GM12878 (cell line): ENCODE measurements around the gene PDE1C. TPM values are rescaled to one million over a fixed set of nuclear protein-coding genes. Genes with fewer than 3 reads are reported as not detected.

Source experiments
- ATAC-seq: fragments of 200-7000 bp; cut with Tn5 transposase; 3 replicates; pipeline ENCODE4 v1.9.1; 2020; ENCODE audit warnings: mild to moderate bottlenecking, moderate library complexity
- BruUV-seq: library from RNA; stranded (reverse); fragments of 400-500 nt; replicated peaks from 2 replicates; lab custom pipeline; 2021; lab: Mats Ljungman, UMichigan
- CTCF ChIA-PET: fragments of 300-600 bp; sonication (Branson Sonifier 250); formaldehyde crosslinking; extraction: SDS; loops from one replicate; lab custom pipeline; 2021; ENCODE audit warnings: inconsistent platforms; lab: Yijun Ruan, JAX
- POLR2A ChIA-PET: fragments of 350-600 bp; formaldehyde crosslinking; extraction: SDS; loops from one replicate; lab custom pipeline; 2021; ENCODE audit warnings: inconsistent platforms; lab: Charles Lee
- RAD21 ChIA-PET: fragments of 300-600 bp; sonication (Branson Sonifier 250); formaldehyde crosslinking; loops from one replicate; lab custom pipeline; 2023; ENCODE audit warnings: antibody characterized with exemption; ENCODE audit not compliant: unreplicated experiment; lab: Charles Lee
- SMC1A ChIA-PET: fragments of 300-600 bp; sonication (Branson Sonifier 250); formaldehyde crosslinking; loops from one replicate; lab custom pipeline; 2023; ENCODE audit not compliant: unreplicated experiment, uncharacterized antibody; lab: Charles Lee
- DNase-seq: peaks from one replicate; pipeline ENCODE4 v3.0.0-alpha.2; 2011; ENCODE audit warnings: low read depth, low spot score
- FAIRE-seq: peaks from 3 replicates; lab custom pipeline; 2011; peaks lifted over from hg19 to GRCh38; lab: Jason Lieb, UNC
- H2AFZ ChIP-seq: 2 replicates; pipeline ENCODE4 v1.6.0; 2011; ENCODE audit warnings: low read depth, low read length, control low read depth; ENCODE audit not compliant: control insufficient read depth
- H3K27ac ChIP-seq: 2 replicates; pipeline ENCODE4 v1.5.1; 2011; ENCODE audit warnings: control low read depth; ENCODE audit not compliant: control insufficient read depth, insufficient read depth
- H3K27me3 ChIP-seq, 2 experiments: replicated peaks in 1 of 2; 2 replicates each; pipeline versions ENCODE4 v1.6.0 to v1.6.1; 2011; ENCODE audit warnings: low read length in 1 of 2; ENCODE audit not compliant: control insufficient read depth in 2 of 2, insufficient read depth in 2 of 2
- H3K36me3 ChIP-seq, 2 experiments: 2 replicates each; pipeline ENCODE4 v1.5.1; 2011; ENCODE audit warnings: low read length in 1 of 2; ENCODE audit not compliant: control insufficient read depth in 2 of 2, insufficient read depth in 2 of 2
- H3K4me1 ChIP-seq: 2 replicates; pipeline ENCODE4 v1.6.1; 2011; ENCODE audit warnings: mild to moderate bottlenecking, low read length, moderate library complexity, mixed read lengths; ENCODE audit not compliant: control insufficient read depth, insufficient read depth
- H3K4me2 ChIP-seq: 2 replicates; pipeline ENCODE4 v1.6.0; 2011; ENCODE audit warnings: control low read depth; ENCODE audit not compliant: control insufficient read depth, insufficient read depth
- H3K4me3 ChIP-seq: fragments of 200-600 bp; sonication (generic); 2 replicates; pipeline ENCODE4 v1.5.1; 2016
- H3K79me2 ChIP-seq: 2 replicates; pipeline ENCODE4 v1.6.0; 2011; ENCODE audit warnings: low read length; ENCODE audit not compliant: control insufficient read depth, insufficient read depth
- H3K9ac ChIP-seq: 2 replicates; pipeline ENCODE4 v1.8.0; 2011; ENCODE audit warnings: low read length, control low read depth, mixed read lengths; ENCODE audit not compliant: control insufficient read depth, insufficient read depth
- H3K9me3 ChIP-seq: replicated peaks from 3 replicates; pipeline ENCODE4 v1.5.1; 2011; ENCODE audit warnings: mild to moderate bottlenecking, low read length; ENCODE audit not compliant: control insufficient read depth, insufficient read depth
- H4K20me1 ChIP-seq: 2 replicates; pipeline ENCODE4 v1.6.0; 2011; ENCODE audit not compliant: control insufficient read depth, insufficient read depth
- MAX ChIP-seq: IDR thresholded peaks from 2 replicates; pipeline ENCODE4 v1.6.1; 2012; ENCODE audit warnings: low read depth, low read length, improper control_type of control experiment
- MEF2B ChIP-seq: fragments of 450-650 bp; IDR thresholded peaks from 2 replicates; pipeline ENCODE4 v1.6.1; 2018; ENCODE audit warnings: mild to moderate bottlenecking, moderate library complexity; ENCODE audit not compliant: partially characterized antibody, poor library complexity, severe bottlenecking
- NR2C1 ChIP-seq: fragments of 450-650 bp; IDR thresholded peaks from 2 replicates; pipeline ENCODE4 v1.6.1; 2017; ENCODE audit warnings: antibody characterized with exemption, mild to moderate bottlenecking, moderate library complexity
- POU2F2 ChIP-seq: IDR thresholded peaks from 3 replicates; pipeline ENCODE4 v1.6.1; 2011; ENCODE audit warnings: low read depth, mild to moderate bottlenecking, low read length, borderline replicate concordance
- RFX5 ChIP-seq: IDR thresholded peaks from 2 replicates; pipeline ENCODE4 v1.6.1; 2011; ENCODE audit warnings: low read depth, low read length, improper control_type of control experiment
- SIN3A ChIP-seq: IDR thresholded peaks from 2 replicates; pipeline ENCODE4 v1.6.1; 2012; ENCODE audit warnings: low read depth, low read length, improper control_type of control experiment
- SMC3 ChIP-seq: IDR thresholded peaks from 2 replicates; pipeline ENCODE4 v1.6.1; 2011; ENCODE audit warnings: low read length, improper control_type of control experiment, borderline replicate concordance
- SPI1 ChIP-seq: IDR thresholded peaks from 2 replicates; pipeline ENCODE4 v1.6.1; 2011; ENCODE audit warnings: low read depth, mild to moderate bottlenecking, low read length, moderate library complexity, borderline replicate concordance; ENCODE audit not compliant: insufficient read depth
- TAF1 ChIP-seq: IDR thresholded peaks from 2 replicates; pipeline ENCODE4 v1.6.1; 2011; ENCODE audit warnings: mild to moderate bottlenecking, low read depth, low read length, borderline replicate concordance
- TCF12 ChIP-seq: IDR thresholded peaks from 2 replicates; pipeline ENCODE4 v1.6.1; 2011; ENCODE audit warnings: low read depth, mild to moderate bottlenecking, low read length
- USF1 ChIP-seq: IDR thresholded peaks from 2 replicates; pipeline ENCODE4 v1.6.1; 2011; ENCODE audit warnings: borderline replicate concordance, low read depth, mild to moderate bottlenecking, moderate library complexity, mixed read lengths, low read length; ENCODE audit not compliant: insufficient read depth; ENCODE audit errors: extremely low read length
- ZNF24 ChIP-seq: fragments of 450-650 bp; IDR thresholded peaks from 2 replicates; pipeline ENCODE4 v1.6.1; 2017; ENCODE audit warnings: antibody characterized with exemption, mild to moderate bottlenecking
- ZNF384 ChIP-seq: IDR thresholded peaks from 2 replicates; pipeline ENCODE4 v1.6.1; 2012; ENCODE audit warnings: low read depth, mild to moderate bottlenecking, low read length, improper control_type of control experiment, borderline replicate concordance
- WGBS: methylation state at CpG from one replicate; pipeline ENCODE4 v1.1.6; 2016; ENCODE audit warnings: low lambda C conversion rate; ENCODE audit not compliant: insufficient replicate concordance, insufficient coverage; ENCODE audit errors: missing lambda C conversion rate; 5-methylcytosine and 5-hydroxymethylcytosine counted together
- in situ Hi-C: fragments of 300-500 bp; cut with MboI; formaldehyde crosslinking; loops from 9 replicates; pipeline ENCODE4 v1.14.3; 2018; ENCODE audit warnings: mixed read lengths
- intact Hi-C: fragments of 100-400 bp; cut with micrococcal nuclease; formaldehyde crosslinking; loops from one replicate; pipeline ENCODE4 v1.14.2; 2022; ENCODE audit not compliant: unreplicated experiment
- polyA plus RNA-seq, 11 experiments: library from polyadenylated mRNA; depleted of rRNA in 4 of 11; unstranded in 6 of 11; stranded (reverse) in 5 of 11; fragments of >200 nt; fragmentation: Nextera tagmentation in 4 of 11; fragmentation: Illumina TruSeq in 1 of 11; extraction: Ambion mirVana in 4 of 11; extraction: Trizol in 1 of 11; gene quantifications; 1 replicate in 1 of 11; 2 replicates in 10 of 11; pipeline versions ENCODE4 v1.2.1 to v1.2.3, GENCODE V29; 2011 to 2016; ENCODE audit warnings: inconsistent platforms in 2 of 11, missing spikeins in 2 of 11, low read depth in 1 of 11
- total RNA-seq, 4 experiments: library from RNA; depleted of rRNA in 3 of 4; stranded (reverse); fragments of >200 nt in 3 of 4; fragmentation: Illumina TruSeq in 1 of 4; extraction: Trizol in 1 of 4; gene quantifications; 2 replicates each; pipeline versions ENCODE4 v1.2.1 to v1.2.3, GENCODE V29; 2013 to 2021

Gene PDE1C
- total and polyA plus RNA-seq, 10 of the 15 experiments (the other 5 are each of a cell fraction or from before 2014, with no cell fraction given) = 0.29 to 2.3 (median 0.70) TPM

GRCh38 chr7:31767686-31768358 is 302.4 kb downstream of the PDE1C start:
- Histone ChIP-seq H3K36me3 (no peaks in the 10 kb centered on the region), H3K27me3 (no peaks in the 10 kb centered on the region; a peak in 1 of 4 replicates), H3K4me1 (no peaks in the 10 kb centered on the region), H3K79me2 (no peaks in the 10 kb centered on the region), H3K4me2 (no peak overlapping the region), H3K9me3 (no peaks in the 10 kb centered on the region), H2AFZ (no peak overlapping the region), H3K9ac (no peak overlapping the region), H3K27ac (no peak overlapping the region), H4K20me1 (no peaks in the 10 kb centered on the region), H3K4me3 (no peak overlapping the region)
- no TSS peak for BruUV-seq
- DNase-seq (no peak), ATAC-seq (no peak), FAIRE-seq (no peak)
- CTCF ChIA-PET = interaction anchor here (1.7 kb wide), 1 partner anchor 14 kb away, joined by 8 read pairs; no protein-coding TSS in a partner anchor
- POLR2A ChIA-PET = no interaction called here
- intact Hi-C loops (no loop called here), in situ Hi-C loops (no loop called here)
- 41% methylated on average over 4 of the region's 4 CpGs for WGBS
- no peak for TF ChIP-seq ZNF384
- no peak for TF ChIP-seq NR2C1
- SMC1A ChIA-PET = no interaction called here
- RAD21 ChIA-PET = no interaction called here

- no peak overlapping the region for H3K9ac ChIP-seq
- no peak overlapping the region for H3K4me3 ChIP-seq
- H4K20me1 ChIP-seq = no peaks in the 10 kb centered on the region
- H2AFZ ChIP-seq = no peak overlapping the region
- H3K36me3 ChIP-seq = no peaks in the 10 kb centered on the region
- no peaks in the 10 kb centered on the region for H3K79me2 ChIP-seq
- no peaks in the 10 kb centered on the region; a peak in 1 of 4 replicates for H3K27me3 ChIP-seq
- DNase-seq = no peak
- CTCF ChIA-PET = interaction anchor here (0.8 kb wide), 1 partner anchor 441 kb away, joined by 3 read pairs; no protein-coding TSS in a partner anchor
- RAD21 ChIA-PET = no interaction called here
- no peak for ATAC-seq
- no TSS peak for BruUV-seq
- no peaks in the 10 kb centered on the region for H3K4me1 ChIP-seq
- no peak overlapping the region for H3K27ac ChIP-seq
- in situ Hi-C loops (no loop called here), intact Hi-C loops (no loop called here)
- H3K4me2 ChIP-seq = no peak overlapping the region
- no peak for FAIRE-seq
- POLR2A ChIA-PET = no interaction called here
- SMC1A ChIA-PET = interaction anchor here (1.4 kb wide), 1 partner anchor 20 kb away, joined by 3 read pairs; no protein-coding TSS in a partner anchor
- H3K9me3 ChIP-seq = no peaks in the 10 kb centered on the region
- 64% methylated on average over 4 of the region's 4 CpGs for whole genome bisulfite sequencing
- TF ChIP-seq USF1 = no peak
- TF ChIP-seq ZNF24 = no peak
- no peak for TF ChIP-seq POU2F2
- TF ChIP-seq RFX5 = no peak
- TF ChIP-seq MAX = no peak
- TF ChIP-seq TCF12 = no peak
- TF ChIP-seq SMC3 = no peak
- no peak for TF ChIP-seq TAF1
- TF ChIP-seq SPI1 = no peak
- no peak for TF ChIP-seq MEF2B
- TF ChIP-seq SIN3A = no peak
These were observed 305.7 kb downstream of the PDE1C start for GRCh38 chr7:31764462-31764861.
